GM10847 (cell line): ENCODE measurements around the gene TMEM120B.

ENCODE experiments used
- POLR2A ChIP-seq: IDR thresholded peaks from 2 replicates; pipeline ENCODE4 v1.6.1; 2011; ENCODE audit not compliant: insufficient read length; ENCODE audit errors: extremely low read depth

The TMEM120B gene

GRCh38 chr12:121825041-121825523 is 112.5 kb downstream of the TMEM120B start:
- no peak for TF ChIP-seq POLR2A

GRCh38 chr12:121826318-121827150 is 114.0 kb downstream of the TMEM120B start:
- TF ChIP-seq POLR2A: no peak

GRCh38 chr12:121827351-121828099 is 115.0 kb downstream of the TMEM120B start:
- TF ChIP-seq POLR2A: no peak

GRCh38 chr12:121828306-121828705 is 115.8 kb downstream of the TMEM120B start:
- TF ChIP-seq POLR2A: no peak

GRCh38 chr12:121828826-121829225 is 116.3 kb downstream of the TMEM120B start:
- TF ChIP-seq POLR2A: no peak

GRCh38 chr12:121829250-121829918 is 116.8 kb downstream of the TMEM120B start:
- TF ChIP-seq POLR2A: no peak

GRCh38 chr12:121830134-121830533 is 117.6 kb downstream of the TMEM120B start:
- no peak for TF ChIP-seq POLR2A

GRCh38 chr12:121830588-121831265 is 118.2 kb downstream of the TMEM120B start:
- TF ChIP-seq POLR2A: no peak
